GM19099 (cell line): ENCODE results near the gene RPS27A.

Source experiments
- POLR2A ChIP-seq: IDR thresholded peaks from 3 replicates; pipeline ENCODE4 v1.6.1; 2011; ENCODE audit warnings: low read depth; ENCODE audit not compliant: insufficient read length; ENCODE audit errors: extremely low read depth

Gene RPS27A

DNA sequence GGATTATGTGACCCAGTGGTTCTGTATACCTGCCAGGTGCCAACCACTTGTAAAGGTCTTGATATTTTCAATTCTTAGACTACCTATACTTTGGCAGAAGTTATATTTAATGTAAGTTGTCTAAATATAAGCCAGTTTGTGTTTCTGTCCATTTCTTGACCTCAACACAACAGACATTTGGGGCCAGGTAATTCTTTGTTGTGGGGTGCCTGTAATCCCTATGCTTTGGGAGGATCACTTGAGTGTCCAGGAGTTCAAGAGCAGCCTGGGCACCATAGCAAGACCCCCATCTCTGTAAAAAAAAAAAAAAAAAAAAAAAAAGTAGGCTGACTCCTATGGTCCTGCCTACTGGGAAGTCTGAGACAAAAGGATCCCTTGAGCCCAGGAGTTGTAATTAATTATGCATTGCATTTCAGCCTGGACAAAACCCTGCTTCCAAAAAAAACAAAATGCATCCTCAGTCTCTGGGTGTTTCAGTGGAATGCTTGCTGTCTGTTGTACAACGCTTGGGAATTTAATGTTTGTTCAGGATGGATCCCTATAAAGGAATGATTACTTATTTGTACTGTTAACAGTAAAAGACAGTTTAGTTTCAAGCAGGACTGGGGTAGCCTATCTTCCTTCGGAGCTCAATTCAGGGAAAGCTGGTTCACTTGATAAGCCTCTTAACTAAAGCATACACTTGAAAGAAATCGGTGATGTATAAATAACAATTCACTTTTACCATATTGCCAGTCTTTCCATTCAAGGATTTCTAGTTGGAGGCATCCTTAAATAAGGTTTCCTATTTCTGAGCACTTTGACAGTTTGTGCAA is 3.4 kb downstream of the RPS27A start:
- peak; percentile 32 for TF ChIP-seq POLR2A

DNA sequence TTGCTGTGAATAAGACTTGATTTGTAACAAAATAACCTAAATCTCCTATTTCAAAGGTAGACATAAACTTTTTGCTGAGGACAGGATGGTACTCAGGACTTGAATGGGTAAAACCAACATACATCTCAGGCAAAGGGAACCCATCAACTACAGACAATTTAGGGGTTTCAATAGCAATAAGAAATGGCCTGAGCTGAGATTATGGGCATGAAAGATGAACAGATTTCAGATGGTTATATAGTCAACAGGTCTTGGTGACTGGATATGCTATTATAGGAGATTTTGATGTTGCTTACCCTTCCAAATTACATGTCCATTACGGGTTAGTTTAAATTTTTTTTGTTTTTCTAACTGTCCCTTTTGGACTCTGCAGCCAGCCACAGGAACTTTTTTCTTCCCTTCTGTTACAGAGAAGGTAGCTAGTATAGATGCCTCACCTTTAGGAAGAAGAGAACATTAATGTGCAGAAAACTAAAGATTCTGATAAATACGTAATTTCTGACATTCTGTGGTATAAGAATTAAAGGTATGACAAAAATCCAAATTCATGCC is 4.6 kb downstream of the RPS27A start:
- no peak for TF ChIP-seq POLR2A

DNA sequence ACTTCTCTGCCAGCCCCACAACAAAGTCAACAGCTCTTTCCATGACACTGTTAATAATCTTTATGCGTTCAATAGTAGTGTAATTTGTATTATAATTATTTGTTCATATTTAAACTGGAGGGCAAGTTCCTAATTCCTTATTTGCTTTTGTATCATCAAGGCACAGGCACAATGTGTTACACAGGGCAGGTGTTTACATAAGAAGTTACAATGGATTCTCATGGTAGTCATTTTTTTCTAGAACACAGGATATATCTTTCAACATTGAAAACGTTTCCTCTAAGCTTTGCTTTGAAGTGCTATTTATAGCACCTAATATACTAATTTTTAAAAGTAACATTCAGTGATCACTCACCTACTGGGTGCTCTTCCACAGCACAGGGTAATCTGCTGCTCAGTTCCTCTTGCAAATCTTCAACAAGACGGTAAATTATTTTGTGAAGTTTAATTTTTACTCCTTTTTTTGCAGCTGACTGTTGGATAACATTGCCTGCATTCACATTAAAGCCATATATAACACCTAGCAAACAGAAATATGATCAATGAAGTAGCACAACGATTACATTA is 7.3 kb downstream of the RPS27A start:
- no peak for TF ChIP-seq POLR2A

DNA sequence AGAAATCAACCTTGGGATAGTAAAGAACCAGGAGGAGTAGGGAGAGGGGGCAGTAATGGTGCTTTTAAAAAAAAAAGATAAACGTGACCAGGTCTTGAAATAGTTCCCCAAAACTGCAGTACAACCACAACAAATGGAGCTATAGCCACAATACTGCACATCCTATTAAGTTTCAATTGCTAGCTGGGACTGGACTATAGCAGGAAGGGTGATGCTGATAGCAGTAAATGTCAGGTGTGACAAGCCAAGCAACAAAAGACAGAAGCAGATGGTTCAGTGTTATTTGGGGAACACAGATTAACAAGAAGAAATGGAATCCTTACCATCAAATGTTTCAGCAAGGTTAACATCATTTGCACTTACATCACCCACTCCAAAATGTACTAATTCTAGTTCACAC is 10.1 kb downstream of the RPS27A start:
- TF ChIP-seq POLR2A = no peak

DNA sequence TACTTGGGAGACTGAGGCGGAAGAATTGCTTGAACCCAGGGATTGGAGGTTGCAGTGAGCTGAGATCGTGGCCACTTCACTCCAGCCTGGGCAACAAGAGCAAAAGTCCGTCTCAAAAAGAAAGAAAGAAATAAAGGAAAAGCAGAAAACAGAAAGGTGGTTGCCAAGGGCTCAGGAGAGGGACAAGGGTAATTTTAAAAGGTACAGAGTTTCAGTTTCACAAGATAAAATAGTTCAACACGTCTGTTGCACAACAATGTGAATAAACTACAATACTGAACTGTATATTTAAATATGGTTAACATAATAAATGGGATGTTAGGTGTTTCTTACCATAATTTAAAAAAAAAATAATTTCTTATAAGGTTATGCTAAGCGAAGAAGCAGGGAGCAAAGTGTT is 12.9 kb downstream of the RPS27A start:
- TF ChIP-seq POLR2A = no peak

DNA sequence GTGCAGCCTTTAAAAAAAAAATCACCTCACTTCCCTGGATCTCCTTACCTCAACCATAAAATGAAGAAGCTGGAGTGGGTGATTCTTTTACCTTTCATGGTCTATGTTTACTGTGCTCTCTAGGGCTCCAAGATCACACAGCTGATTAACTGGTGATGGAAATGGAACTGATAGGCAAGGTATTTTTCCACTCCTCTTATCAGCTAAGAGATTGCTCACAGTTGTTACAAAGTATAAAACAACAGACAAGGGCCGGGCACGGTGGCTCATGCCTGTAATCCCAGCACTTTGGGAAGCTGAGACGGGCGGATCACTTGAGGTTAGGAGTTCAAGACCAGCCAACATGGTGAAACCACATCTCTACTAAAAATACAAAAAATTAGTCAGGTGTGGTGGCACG is 14.5 kb downstream of the RPS27A start:
- TF ChIP-seq POLR2A = no peak

DNA sequence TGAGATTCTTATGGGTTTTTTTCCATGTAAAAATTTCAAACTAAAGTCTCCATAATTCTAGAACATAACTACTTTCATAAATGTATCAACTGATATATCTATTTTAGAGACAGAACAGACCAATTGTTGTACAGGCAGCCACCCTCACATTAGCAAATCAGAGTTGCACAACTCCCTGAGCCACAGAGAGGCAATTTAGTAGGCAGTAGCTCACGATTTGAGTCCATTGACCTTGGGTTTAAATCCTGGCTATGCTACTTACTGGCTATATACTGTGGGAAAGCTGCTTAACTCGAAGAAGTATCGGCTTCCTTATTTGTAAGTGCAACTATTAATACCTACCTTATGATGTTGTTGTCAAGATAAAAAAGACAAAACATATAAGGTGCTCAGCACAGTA is 20.3 kb downstream of the RPS27A start:
- no peak for TF ChIP-seq POLR2A

DNA sequence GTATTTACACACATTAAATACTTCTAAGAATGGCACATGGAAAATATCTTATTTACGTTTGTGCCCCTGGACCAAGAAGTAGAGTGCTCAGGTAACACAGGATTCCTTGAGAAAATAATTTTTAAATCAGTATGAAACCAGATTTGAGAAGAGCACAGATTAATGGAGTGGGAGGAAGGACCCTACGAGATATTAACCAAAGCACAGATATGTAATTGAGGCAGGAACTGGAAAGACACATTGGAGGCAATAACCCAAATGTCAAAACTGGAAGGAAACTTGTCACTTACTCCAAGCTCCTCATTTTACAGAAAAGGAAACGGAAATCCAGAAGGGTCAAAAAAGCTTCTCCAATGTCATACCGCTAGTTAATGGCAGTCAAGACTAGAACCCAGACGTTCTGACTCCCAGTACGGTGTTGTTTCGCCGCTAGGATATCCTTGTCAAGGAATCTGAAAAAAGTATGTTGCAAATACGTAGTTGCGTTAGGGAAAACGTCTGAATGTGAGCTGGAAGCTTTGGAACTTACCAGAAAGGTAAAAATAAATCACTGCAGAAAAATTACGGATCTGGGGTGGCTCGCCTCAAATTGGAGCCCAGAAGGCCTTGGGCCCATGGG is 35.9 kb downstream of the RPS27A start:
- TF ChIP-seq POLR2A = no peak

DNA sequence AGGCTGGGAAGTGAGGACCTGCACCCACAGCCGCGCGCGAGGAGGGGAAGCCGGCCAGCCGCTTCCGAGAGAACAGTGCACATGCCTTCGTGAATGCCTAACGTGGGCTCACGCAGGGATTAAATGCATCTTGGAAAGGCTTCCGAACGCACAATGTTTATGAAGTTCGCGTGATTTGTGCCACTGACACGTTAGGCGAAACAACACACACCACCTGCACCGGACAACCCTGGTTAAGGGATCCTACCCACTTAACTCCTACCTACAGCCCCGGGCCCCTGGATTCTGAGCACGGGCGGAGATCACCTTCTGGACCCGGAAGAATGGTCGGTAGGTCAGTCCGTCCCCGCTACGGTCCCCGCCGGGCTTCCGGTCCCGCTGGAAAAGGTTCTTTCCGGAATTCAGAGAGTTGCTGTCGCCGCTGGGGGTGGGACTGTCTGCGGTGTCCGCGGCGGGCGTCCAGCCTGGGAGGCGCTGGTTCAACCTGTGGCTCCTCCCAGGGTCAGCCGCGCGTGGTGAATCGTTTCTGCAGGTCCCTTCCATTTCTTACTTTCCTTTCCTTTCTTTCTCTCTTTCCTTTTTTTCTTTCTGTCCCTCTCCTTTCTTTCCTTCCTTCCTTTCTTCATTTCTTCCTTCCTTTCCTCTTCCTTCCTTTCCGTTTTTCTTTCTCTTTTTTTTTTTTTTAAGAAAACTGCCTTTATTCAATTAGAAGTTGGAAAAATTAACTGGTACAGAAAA is 36.6 kb downstream of the RPS27A start, which contains the start of gene MTIF2:
MTIF2 (minus strand) TSS at position 325 of the 738 bp plus-strand sequence. CDS start 5,373 bp downstream, outside the sequence.
- peak; percentile 96 for TF ChIP-seq POLR2A

DNA sequence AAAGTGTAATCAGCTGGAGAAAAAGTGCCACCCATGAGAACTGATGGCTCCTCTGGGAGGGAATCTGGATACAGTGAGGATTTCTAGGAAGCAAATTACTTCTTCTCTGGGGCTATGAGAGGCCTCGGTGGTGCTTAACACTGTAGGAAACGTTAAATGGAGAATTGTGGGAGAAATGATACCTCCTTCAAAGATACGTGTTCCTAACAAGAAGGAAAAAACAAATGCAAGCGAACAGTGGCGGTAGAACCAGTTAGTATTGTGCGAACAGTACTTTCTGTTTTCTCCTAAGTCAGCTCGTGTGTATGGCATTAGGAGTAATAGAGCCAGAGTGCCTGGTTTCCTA is 37.1 kb downstream of the RPS27A start:
- no peak for TF ChIP-seq POLR2A

DNA sequence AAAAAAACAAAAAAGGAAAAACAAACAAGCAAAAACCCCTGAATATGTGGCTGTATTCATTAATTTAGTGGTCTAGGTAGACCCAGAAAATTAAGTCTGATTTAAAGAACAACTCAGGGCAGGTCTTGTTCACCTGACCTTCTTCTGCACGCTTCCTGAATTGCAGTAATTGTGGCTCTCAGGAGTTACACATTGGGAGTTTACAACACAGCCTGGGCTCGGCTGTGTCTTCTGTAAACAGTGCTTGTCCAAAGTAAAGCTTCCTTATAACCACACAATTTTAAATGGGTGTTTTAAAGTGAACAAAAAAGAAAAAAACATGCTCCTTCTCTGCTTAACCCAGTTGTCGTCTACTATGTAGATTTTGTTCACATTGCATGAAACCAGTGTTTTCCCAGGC is 44.8 kb downstream of the RPS27A start:
- no peak for TF ChIP-seq POLR2A

DNA sequence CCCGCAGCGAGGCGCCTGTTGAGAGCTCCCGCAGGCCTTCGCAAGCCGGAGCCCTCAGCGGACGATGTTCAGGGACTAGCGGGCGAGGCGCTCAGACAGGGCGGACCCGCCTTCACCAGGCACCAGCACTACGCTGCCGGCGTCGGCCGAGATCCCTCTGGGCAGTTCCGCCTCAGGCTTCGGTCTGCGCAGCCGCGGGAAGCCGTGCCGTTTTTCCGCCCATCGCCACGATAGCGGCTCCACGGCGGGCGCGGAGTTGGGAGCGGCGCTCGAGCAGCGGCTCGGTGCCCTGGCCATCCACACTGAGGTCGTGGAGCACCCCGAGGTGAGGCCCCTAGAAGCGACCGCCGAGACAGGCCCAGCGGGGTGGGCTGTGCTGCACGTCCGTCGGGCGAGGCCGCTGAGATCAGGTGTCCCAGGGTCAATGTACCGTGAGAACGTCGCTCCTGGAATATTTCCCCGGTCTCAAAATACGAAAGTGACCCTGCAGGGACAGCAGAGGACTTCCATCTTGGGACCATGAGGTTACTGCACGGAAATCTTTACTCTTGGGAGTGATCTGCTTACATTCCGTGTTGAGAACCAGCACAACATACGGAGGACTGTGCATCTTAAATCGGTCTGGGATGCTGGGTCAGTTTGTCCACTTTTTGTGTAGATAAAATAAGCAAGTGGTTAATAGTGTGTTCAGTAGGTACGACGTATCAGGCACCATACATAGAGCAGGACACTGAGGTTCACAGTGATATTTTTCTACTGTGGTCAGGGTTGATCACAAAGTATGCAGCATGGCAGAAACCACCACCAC is 49.8 kb downstream of the RPS27A start:
- peak; percentile 93 for TF ChIP-seq POLR2A

DNA sequence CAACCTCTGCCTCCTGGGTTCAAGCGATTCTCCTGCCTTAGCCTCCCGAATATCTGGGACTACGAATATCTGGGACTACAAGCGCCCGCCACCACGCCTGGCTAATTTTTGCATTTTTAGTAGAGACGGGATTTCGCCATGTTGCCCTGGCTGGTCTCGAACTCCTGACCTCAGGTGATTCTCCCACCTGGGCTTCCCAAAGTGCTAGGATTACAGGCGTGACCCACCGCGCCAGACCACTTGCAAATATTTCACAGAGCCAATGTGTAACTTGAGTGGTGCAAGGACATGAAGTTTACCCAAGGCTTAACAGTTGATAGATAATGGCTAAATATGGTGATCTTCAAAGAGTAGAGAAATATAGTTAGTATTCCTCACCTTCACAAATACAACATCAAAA is 50.6 kb downstream of the RPS27A start:
- no peak for TF ChIP-seq POLR2A
